Stimulated activated CD4-positive, alpha-beta T cell treated with anti-CD3 and anti-CD28 coated beads, Interleukin-2, amount 100 ng/mL, for 4 hours (primary cell): ENCODE measurements around the gene SIGLEC9.

ENCODE experiments used
- DNase-seq: peaks from one replicate; pipeline ENCODE4 v3.0.0-alpha.2; 2020; ENCODE audit warnings: low read depth

Gene SIGLEC9

DNA sequence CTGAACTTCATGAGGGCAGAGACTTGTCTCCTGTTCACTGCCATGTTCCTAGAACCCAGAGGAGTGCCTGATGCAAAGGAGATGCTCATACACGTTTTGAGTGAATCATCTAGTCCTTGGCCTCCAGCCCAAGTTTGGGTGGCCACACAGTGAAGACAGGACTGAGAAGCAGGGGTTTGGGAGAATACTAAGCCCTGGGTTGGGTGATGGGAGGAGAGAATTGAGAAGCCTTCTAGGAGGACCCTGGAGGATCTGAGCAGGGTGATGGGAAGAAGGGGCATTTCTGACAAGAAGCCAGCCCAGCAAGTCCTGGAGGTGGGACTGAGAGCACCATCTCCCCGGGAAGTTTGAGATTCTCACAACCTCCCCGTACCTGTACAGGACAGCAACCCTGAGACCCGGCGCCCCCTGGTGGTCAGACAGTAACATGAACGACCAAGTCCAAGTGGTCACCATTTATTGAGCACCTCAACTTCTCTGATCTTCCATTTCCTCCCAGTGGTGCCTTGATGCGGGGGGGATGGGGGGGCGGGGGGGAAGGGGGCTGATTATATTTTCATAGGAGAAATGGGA is 27.5 kb upstream of the SIGLEC9 start:
- peak; percentile 49 for DNase-seq

GRCh38 chr19:51097796-51098195 is 26.9 kb upstream of the SIGLEC9 start:
- no peak for DNase-seq

GRCh38 chr19:51098365-51099046 is 26.2 kb upstream of the SIGLEC9 start:
- DNase-seq, result peak; percentile 13

DNA sequence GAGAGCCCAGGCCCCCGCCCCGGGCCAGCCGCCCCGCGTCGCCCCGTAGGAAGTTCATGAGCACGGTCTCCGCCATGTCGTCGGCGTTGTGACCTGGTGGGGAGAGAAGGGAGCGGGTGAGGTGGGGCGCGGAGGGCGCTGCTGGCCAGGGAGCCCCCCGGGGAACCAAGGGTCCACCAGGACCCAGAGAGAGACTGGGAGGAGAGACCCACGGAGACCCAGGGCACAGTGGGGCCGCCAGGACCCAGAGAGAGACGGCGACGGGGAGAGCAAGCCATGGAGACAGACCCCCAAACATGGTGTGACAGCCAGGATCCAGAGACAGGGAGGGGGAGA is 25.7 kb upstream of the SIGLEC9 start:
- no peak for DNase-seq

- DNase-seq, result no peak
These were observed 24.1 kb upstream of the SIGLEC9 start for GRCh38 chr19:51100601-51101000.

- no peak for DNase-seq
These were observed 23.4 kb upstream of the SIGLEC9 start for GRCh38 chr19:51101171-51101865.

- DNase-seq, result no peak
These were observed 21.7 kb upstream of the SIGLEC9 start for GRCh38 chr19:51102991-51103390.

GRCh38 chr19:51103926-51104341 is 20.8 kb upstream of the SIGLEC9 start:
- no peak for DNase-seq

DNA sequence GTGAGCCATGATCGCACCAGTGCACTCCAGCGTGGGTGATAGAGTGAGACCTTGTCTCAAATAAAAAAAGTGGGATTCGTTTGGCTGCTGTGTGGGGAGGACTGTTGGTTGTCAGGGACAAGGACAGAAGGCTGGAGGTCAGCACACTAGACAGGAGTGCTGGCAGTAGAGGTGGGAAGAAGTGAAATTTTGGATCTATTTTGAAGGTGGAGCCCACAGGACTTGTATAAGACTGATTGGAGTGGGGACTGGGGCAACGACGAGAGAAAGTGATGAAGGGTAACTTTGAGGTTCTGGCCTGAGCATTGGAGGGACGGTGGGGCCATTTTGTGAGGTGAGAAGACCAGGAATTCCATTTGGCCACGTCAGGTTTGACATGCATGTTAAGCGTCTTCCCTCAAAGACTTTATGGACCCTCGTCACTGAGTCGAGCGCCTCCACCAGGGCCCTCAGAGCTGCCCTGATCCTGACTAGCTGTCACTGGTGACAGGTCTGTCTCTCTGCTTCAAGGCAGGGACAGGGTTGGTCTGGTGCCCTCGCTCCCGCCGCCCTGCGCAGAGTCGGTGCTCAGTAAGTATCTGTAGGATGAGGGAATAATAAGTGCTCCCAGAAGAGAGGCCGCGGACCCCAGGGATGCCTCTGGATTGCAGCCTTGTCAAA is 17.2 kb upstream of the SIGLEC9 start:
- DNase-seq, result no peak

DNA sequence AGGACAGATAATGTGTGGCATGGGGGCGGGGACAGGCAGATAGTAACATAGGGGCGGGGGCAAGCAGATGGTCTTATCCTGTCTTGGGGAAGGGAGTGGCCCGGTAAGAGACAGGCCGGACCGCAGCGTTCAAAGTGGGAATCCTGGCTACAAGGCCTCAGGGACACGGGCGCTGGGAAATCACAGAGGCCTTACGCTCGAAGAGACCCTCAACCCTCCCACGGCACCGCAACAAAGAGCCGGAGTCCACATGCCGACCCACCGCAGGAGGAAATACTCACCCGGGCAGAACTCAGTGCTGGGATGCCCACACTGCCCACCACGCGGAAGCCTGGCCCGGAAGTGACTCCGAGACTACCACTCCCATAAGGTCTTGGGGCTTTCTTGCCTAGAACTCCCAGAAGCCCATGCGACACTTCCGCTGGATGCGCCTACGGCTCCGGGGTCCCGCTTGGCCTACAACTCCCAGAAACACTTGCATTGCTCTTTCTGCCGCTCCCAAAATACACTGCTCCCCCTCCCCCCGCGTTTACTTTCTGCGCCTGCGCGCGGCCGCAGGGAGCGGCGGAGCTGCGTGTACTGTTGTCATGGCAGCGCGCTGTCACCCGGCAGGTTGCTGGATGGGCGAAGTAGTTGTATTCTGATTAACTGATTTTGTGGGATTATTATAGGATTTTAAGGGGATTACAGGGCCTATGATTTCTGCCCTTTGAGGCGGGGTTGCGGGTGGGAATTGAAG is 16.5 kb upstream of the SIGLEC9 start, which contains the start of gene CTU1:
CTU1 (minus strand) TSS at position 344 of the 739 bp plus-strand sequence. CDS start 3,840 bp downstream, outside the sequence.
- DNase-seq, result peak; percentile 98

GRCh38 chr19:51108805-51109146 is 15.9 kb upstream of the SIGLEC9 start:
- DNase-seq, result no peak

DNA sequence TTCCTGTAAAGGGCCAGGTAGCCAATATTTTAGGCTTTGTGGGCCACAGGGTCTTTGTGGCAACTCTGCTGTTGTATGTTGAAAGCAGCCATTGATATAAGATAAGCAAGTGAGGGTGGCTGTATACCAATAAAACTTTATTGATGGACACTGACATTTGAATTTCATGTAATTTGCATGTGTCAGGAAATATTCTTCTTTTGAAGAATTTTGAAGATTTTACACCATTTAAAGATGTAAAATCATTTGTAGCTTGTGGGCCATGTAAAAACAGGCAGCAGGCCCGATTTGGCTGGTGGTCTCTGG is 14.1 kb upstream of the SIGLEC9 start:
- no peak for DNase-seq

GRCh38 chr19:51111606-51112005 is 13.1 kb upstream of the SIGLEC9 start:
- DNase-seq, result no peak

- DNase-seq, result no peak
These were observed 10.5 kb upstream of the SIGLEC9 start for GRCh38 chr19:51114087-51114729.

DNA sequence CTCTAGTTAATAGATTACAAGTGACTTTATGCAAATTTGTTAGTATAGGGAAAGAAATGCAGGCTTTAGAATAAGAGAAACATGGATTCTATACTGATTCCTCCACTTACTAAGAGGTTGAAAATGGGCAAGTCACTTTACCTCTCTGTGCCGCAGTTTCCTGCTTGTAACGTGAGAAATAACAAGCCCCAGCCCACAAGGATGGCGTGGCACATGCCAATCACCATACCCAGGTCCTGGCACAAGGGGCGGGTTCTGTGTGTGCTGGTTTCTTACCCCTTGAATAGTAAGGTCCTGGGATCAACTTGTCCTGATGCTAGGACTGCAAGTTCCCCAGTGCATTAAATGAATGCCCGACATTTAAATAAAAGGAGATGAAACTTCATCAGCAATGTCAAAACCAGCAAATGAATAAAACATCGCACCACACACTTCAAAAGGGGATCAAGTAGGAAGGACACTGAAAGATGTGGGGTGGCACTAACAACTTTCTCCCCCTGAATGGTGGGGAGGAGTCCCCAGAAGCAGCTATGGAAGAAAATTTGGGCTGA is 7.9 kb upstream of the SIGLEC9 start:
- DNase-seq, result no peak

GRCh38 chr19:51119101-51119500 is 5.6 kb upstream of the SIGLEC9 start:
- DNase-seq, result no peak

GRCh38 chr19:51119611-51120010 is 5.1 kb upstream of the SIGLEC9 start:
- DNase-seq, result no peak

DNA sequence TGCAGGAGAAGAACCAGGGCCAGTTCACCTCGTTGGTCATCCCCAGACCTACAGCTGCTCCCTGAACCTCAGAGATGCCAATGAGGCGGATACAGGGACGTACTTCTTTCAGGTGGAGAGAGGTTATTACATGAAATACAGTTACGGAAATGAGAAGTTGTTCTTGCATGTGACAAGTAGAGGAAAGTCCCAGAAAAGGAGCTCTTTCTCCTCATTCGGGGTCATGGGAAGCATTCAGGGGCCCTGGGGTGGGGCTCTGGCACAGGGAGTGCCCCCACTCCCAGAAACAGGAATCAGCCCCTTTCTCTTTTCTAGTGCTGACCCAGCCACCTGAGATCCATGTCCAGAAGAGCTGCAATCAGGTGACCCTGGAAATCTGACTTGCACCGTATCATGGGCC is 4.5 kb upstream of the SIGLEC9 start:
- DNase-seq, result no peak

DNA sequence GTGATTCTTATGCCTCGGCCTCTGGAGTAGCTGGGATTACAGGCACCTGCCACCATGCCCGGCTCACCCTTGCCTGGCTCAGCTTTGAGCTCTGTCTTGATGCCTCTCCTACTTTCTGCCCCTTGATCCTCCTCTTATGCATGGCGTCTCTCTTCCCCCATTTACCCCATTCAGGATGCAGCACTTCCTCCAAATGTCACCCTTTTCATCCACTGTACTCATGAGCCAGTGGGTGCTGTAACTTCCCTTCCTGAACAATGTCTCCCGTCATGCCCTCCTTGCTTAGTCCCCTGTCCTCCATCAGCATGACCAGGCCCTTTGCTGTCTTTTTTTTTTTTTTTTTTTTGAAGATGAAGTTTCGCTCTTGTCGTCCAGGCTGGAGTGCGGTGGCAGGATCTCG is 3.4 kb upstream of the SIGLEC9 start:
- DNase-seq, result no peak

DNA sequence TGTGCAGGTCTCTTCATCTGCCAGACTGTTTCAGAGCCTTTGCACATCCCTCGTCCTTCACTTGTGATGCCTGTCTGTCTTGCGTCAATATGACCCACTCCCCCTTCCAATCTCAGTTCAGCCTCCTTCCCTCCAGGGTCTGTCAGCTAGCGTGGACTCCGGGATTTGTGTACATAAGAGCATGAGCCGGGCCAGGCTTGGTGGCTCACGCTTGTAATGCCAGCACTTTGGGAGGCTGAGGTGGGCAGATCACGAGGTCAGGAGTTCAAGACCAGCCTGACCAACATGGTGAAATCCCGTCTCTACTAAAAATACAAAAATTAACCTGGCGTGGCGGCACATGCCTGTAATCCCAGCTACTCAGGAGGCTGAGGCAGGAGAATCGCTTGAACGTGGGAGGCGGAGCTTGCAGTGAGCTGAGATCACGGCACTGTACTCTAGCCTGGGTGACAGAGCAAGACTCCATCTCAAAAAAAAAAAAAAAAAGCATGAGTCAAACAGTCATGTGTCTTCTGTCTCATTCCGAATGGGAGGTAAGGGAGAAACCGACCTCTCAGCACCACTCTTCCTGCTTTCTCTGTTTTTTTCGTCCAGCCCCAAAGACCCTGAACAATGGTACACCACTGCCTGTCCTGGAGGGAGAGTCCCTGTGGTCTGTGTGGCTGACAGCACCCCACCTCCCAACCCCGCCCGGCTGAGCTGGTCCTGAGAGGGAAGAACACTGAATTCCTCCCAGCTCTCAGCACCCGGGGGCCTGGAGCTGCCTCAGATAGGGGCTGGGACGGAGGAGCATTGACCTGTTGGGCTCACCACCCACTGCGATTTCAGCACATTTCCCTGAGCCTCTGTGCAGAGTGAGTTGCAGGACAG is 2.4 kb upstream of the SIGLEC9 start:
- DNase-seq, result no peak

DNA sequence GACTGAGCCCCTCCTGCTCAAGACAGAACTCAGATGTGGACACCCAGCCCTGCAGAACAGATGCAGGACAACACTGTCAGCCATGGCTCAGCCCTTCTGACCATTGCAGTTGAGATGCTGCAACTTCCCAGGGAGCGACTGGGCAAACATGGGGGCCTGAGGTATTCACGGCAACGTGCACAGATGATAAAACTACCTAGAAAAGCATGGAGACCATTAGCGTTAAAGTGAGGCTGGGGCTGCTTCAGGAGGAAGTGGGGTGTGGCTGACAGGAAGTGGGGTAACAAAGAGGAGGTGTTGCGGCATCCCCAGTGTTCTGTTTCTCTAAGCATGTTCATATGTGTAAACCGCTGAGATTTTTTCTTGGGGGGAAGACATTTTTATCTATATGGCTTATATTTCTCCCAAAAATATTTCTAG is 1.3 kb upstream of the SIGLEC9 start:
- peak; percentile 14 for DNase-seq
